HG03097 (cell line): ENCODE measurements around the gene ABHD17C.
"Not testable (repeated sequence)": the region's sequence is repeated elsewhere in the genome, so short reads cannot be mapped to it uniquely, and the experiment has no call there.

ENCODE experiments used
- ATAC-seq: cut with Tn5 transposase; IDR thresholded peaks from one replicate; pipeline ENCODE4 v1.9.1; 2021; ENCODE audit not compliant: unreplicated experiment, low FRiP score

ABHD17C gene

DNA sequence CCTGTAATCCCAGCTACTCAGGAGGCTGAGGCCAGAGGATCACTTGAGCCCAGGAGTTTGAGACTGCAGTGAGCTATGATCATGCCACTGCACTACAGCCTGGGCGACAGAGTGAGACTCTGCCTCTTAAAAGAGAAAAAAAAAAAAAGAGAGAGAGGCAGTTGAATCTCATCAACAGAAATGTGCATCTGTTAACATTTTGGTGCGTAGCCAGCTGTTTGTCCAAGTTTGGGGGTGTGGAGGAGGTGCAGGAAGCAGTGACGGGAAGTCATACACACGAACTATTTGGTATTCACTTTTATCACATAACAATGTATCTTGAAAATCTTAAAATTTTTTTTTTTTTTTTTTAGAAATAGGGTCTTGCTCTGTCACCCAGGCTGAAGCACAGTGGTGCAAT is 65.8 kb downstream of the ABHD17C start:
- no peak for ATAC-seq

DNA sequence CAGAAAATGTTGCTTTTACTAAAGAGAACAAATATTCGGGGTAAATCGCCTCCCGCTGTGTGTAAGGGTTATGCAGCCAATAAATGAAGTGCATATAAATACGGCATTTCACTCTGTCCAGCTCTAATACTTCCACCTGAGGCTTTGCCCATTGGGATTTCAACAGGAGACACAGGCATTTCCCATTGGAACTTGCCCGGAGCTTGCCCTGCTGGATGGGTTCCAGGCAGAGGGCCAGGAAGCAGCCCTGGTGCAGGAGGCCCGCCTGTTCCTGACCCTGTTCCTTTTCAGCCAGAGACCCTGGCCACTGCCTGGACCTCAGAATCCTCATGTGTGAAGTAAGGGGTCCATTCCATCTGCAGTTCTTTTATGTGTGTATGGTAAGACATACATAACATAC is 66.6 kb downstream of the ABHD17C start:
- ATAC-seq: no peak

DNA sequence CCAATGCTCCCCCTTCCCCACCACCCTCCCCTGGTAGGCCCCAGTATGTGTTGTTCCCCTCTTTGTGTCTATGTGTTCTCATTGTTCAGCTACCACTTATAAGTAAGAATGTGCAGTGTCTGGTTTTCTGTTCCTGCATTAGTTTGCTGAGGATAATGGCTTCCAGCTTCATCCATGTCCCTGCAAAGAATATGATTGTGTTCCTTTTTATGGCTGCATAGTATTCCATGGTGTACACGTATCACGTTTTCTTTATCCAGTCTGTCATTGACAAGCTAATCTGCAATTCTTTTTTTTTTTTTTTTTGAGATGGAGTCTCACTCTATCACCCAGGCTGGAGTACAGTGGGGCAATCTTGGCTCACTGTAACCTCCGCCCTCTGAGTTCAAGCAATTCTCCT is 68.1 kb downstream of the ABHD17C start:
- not testable (repeated sequence) for ATAC-seq

DNA sequence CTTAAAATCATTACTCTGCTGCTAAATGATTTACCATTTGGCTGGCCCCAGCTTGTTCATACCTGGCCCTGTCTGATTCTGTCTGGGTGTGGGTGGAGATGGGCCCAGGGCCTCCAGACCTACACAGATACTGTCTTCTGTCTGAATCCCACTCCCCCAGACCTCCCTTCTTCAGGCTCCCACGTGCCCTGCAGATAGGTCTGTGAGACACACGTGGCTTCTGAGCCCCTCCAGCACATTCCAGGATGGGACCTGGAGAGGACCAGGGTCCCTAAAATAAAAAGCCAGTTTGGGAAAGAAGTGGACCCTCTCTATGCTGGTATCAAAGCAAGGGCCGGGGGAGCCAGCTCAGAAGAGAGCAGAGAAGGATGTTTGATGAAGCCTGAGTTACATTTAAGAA is 69.4 kb downstream of the ABHD17C start:
- ATAC-seq: no peak

DNA sequence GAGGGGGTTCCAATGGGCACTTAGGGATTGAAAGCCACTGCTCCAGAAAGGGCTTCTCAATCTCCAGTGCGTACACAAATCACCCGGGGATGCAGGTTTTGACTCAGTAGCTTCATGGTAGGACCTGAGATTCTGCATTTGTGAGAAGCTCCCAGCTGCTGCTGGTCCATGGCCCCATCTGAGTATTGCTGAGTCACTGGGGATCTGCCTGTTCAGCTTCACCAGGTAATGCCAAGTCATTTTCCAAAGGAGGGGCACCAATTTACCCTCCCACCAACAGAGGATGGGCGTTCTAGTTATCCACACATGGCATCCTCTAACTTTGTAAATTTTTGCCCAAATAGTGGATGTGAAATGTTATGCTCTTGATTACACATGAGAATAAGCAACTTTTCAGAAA is 71.2 kb downstream of the ABHD17C start:
- ATAC-seq: no peak

DNA sequence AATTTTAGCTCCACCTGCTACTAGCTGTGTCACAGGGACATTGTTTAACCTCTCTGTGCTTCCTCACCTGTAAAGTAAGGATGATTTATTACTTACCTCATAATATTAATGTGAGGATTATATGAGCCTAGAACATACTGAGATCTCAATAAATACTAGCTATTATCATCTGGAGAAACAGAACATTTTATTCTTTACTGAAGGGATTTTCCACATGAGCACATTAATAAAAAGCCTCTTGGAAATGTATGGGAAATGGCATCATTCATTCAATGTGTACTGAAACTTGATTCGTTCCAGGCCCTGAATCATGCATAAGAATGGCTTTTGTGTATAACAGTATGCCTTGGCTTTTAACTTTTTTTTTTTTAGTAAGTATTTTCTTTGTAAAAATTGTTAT is 73.0 kb downstream of the ABHD17C start:
- ATAC-seq: no peak

DNA sequence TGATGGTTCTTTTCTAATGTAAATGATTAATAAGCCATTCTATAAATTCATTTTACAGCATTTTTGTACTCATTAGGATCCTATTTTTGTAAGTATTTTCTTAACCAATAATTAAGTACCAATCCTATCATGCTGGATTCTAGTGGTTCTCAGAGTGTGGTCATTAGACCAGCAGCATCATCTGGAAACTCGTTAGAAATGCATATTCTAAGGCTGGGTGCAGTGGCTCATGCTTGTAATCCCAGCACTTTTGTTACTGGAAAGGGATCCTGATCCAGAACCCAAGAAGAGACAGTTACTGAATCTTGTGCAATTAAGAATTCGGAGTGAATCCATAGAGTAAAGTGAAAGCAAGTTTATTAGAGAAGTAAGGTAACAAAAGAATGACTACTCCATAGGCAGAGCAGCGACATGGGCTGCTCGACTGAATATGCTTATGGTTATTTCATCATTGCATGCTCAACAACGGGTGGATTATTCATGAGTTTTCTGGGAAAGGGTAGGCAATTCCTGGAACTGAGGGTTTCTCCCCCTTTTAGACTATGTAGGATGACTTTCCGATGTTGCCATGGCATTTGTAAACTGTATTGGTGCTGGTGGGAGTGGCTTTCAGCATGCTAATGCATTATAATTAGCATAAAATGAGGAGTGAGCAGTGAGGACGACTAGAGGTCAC is 74.2 kb downstream of the ABHD17C start:
- no peak for ATAC-seq

DNA sequence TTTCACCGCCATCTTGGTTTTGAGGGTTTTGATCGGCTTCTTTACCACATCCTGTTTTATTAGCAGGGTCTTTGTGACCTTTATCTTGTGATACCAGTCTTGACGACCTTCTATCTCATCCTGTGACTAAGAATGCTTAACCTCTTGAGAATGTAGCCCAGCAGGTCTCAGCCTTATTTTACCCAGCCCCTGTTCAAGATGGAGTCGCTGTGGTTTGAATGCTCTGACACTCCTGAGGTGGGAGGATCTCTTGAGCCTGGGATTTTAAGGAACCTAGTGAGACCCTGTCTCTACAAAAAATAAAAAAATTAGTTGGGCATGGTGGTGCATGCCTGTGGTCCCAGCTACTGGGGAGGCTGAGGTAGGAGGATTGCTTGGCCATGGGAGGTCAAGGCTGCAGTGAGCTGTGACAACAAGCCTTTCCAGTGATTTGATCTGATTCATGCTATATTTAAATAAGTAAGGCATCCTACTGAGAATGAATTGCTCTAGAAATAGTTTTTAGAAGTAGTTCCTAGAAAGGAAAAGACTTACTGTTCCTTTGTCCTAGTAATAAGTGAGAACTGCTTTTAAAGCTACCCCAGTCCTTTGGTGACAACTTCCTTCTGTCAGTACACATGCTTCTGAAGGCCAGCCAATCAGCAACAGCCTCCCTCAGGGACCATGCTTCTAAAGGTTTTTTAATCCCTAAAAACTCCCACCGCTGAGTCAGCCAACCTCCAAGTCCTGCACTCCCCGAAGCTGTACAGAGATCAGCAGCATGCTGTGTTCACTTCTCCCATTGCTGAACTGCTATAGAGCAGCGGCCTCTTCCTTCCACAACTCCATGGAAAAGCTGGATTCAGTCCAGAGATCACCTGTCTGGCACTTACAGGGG is 75.0 kb downstream of the ABHD17C start:
- no peak for ATAC-seq

DNA sequence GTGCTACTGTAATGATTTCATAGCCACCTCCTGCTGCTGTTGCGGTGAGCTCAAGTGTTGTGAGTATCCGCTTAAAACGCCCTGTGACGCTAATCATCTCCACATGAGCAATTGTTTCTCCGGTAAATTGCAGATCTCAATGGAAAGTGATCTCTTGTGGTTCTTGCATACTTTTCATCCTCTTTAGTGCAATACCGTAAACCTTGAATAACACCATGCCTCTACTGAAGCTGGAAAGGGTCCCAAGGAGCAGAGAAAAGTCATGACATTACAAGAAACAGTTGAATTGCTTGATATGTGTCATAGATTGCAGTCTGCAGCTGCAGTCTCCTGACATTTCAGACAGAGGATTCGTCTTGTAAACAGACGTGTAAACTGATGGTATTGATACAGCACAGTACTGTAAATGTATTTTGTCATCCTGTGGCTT is 78.0 kb downstream of the ABHD17C start:
- no peak for ATAC-seq

DNA sequence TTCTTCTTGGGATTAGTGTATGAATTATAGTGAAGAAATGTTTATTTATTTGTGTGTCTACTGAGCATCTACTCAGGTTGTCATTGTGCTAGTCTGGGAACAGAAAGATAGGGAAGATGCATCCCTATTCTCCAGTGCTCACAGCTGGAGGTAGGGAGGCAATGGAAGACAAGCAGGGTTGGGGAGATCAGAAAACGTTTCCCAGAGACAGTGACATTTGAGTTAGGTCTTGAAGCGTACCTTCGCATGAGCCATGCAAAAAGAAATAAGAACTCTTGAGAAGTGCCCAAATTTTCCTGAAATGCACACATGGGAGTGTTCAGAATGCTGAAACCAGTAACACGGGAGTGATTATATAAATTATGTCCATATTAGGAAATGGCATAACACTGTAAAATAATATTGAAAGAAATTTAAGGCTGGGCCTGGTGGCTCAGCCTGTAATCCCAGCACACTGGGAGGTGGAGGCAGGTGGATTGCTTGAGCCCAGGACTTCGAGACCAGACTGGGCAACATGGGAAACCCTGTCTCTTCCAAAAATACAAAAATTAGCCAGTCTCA is 78.8 kb downstream of the ABHD17C start:
- ATAC-seq: no peak

DNA sequence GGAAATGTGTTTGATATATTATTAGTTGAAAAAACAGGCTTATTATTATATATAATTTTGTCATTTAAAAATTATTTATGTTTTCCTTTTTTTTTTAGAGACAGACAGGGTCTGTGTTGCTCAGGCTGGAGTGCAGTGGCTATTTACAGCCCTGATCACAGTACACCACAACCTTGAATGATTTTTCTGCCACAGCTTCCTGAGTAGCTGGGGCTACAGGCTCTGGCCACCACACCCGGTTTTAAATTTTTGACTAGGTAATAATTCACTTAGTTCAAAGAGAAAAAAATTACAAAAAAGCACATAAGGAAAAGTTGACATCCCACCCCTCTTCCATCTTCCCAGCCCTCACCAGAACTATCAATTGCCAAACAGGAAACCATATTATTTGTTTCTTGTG is 79.4 kb downstream of the ABHD17C start:
- ATAC-seq: no peak

DNA sequence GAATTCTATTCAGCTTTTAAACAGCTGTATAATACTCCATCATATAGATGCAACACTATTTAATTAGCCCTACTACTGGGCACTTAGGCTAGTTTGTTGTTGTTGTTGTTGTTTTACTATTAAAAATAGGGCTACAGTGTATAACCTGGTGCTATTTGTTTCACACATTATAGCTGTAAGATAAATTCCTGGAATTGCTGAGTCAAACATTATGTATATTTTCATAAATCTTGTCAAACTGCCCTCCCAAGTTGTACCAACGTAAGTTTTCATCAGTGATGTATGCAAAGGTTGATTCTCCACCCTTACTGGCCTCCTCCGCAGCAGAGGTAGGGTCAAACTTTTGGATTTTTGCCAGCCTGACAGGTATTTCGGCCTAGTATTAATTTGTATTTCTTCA is 80.2 kb downstream of the ABHD17C start:
- no peak for ATAC-seq

DNA sequence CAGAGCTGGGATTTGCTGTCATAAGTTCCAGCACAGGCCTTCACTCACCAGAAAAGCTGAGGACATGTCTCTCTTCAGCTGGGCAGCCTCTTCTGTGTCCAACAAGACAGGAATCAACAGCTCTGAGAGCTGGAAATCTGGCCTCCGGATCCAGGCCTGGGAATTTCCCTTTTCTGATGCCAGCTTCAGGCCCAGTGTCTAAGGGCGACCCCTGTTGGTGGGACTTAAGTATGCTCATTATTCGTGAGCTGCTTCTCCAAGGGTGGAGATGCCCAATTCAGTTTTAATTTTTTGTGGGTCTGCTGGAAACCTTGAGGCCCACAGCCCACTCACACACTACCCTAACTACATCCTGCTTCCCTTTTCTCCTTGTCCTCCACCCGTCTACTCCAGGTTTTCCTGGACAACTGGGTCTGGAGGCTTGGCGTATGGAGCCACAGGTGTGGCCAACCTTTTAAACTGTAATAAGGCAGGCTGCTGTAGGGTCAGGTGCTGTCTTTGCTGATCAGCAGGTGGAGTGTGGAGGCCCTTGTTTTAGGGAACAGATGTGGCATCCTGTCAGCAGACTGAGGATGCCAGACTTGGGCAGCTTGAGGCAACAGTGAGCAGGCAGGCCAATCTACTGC is 81.4 kb downstream of the ABHD17C start:
- ATAC-seq: no peak

DNA sequence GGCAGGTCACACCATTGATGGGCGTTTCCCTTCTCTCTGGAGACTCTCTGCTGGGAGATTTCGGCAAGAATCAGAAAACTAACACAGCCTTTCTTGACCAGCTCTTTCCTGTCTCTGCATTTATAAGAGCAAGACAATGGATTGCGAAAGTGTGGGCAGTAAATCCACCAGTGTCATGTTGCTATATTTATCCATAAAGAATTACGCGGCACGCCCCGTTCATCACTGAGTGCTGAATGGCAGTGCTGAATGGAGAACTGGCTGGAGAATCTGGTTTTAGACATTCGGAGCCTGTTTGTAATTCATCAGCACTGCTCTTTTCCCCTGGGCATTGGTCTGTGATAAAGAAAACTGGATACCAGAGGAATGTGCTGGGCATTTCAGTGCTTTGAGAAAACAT is 82.0 kb downstream of the ABHD17C start:
- ATAC-seq: no peak

DNA sequence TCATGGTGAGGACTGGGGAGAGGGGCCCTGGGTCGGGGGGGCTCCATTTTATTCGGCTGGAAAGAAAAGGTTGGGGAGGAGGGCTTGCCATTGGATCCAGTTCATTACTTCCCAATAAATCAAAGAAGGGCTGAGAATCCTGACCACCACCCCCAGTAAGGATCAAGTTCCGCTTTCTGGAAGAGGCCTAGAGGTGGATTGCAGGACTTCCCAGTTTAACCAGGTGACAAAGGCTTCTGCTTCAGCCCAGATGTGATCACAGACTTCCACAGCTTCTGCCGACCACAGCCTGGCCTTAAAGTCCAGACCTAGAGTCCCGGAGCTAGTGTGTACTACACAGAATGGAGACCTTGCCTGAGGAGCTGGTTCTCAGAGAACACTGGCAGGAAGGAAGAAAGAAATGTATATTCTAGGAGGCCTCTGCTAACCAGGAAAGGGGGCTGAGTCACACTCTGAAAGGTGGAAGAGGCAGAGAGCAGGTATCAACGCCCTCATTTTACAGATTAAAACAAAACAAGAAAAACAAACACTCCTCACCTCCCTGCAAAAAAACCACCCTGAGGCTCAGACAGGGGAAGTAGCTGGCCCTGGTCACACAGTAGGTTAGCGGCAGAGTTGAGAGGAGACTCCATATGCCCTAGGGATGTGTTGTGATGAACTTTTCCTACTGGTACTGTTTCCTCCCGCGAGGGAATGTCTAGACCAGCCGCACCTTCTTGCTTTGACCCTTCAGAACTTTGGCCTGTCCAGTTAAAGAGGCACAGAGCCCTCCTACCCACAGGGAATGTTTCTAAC is 82.9 kb downstream of the ABHD17C start:
- no peak for ATAC-seq

DNA sequence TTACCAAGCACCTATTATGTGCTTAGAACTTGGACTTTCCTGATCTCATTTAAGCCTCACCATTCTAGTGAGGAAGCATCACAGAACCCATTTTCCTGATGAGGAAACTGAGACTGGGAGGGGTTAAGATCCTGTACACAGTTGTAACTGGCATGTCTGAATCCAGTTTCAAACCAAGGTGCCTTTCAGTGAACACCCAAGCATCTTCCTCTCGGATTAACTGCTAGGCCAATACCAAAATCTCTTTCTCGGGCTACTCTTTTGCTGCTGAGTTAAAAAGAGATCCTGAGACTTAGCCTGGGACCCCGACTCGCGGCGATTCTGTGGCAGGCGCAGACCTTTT is 83.5 kb downstream of the ABHD17C start:
- no peak for ATAC-seq

DNA sequence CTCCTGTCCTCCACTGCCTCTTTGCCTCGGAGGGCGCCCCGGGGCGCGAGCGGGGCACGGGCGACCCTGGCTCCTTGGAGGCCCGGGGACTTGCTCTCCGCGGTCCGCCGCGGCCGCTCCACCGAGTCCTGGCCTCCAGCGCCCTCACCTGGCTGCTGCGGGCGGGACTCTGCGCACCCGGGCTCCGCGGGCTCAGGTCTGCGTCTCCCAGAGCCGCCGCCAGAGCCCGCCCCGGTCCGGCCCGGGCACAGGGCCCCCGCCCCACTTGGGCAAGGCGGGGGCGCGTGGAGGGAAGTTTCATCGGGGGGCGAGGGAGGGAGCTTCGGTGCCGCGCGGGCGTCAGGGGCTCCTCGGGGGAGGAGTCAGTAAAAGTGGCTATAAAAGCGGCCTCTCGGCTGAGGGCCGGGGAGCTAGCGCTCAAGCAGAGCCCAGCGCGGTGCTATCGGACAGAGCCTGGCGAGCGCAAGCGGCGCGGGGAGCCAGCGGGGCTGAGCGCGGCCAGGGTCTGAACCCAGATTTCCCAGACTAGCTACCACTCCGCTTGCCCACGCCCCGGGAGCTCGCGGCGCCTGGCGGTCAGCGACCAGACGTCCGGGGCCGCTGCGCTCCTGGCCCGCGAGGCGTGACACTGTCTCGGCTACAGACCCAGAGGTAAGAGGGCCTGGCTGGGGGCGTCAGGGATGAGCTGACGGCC is 84.0 kb downstream of the ABHD17C start, which contains the start of gene CEMIP:
Gene CEMIP, plus strand, starts transcription at position 407 of the 694 bp plus-strand sequence. CDS start 94,510 bp downstream, outside the sequence.
- no peak for ATAC-seq

DNA sequence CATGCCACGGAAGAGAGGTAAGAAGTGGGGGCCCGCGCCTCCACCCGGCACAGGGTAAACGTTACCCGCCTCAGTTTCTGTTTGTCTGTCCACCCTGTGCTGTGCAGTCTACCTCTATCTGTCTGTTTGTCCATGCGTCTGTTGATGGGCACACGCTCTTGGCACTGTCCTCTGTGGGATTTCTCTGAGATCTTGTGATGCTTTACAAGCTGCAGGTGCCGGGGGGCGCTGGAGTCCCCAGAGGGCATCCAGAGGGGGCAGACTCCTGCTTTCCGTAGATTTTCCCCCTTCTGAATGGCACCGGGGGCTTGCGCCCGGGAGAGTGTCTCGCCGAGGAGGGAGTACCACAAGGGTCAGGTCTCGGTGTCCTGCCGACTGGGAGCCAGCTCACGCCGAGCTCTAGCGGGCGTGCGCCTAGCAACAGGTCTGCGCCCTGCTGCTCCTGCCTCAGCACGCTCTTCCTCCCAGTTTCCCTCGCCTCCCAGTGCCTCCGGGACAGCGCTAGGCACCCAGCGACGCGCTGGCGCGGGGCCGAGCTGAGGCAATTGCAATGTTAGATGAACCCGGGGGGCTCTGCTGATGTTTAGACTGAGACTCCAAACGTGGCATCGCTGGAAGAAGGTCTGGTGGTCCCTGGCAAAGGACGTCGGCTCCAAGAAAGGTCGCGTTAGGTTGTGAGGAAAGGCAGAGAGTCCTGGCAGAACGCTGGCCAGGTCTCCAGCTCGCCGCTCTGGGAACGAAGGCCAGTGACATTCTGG is 84.7 kb downstream of the ABHD17C start:
- no peak for ATAC-seq
